Measurements from ENCODE around the gene GPR55. TPM values are rescaled to one million over a fixed set of nuclear protein-coding genes. Genes with fewer than 3 reads are reported as not detected.

GPR55 gene
- total RNA-seq, 4 donors from 2014 or later = 0.61 to 0.88 (median 0.78) TPM

DNA sequence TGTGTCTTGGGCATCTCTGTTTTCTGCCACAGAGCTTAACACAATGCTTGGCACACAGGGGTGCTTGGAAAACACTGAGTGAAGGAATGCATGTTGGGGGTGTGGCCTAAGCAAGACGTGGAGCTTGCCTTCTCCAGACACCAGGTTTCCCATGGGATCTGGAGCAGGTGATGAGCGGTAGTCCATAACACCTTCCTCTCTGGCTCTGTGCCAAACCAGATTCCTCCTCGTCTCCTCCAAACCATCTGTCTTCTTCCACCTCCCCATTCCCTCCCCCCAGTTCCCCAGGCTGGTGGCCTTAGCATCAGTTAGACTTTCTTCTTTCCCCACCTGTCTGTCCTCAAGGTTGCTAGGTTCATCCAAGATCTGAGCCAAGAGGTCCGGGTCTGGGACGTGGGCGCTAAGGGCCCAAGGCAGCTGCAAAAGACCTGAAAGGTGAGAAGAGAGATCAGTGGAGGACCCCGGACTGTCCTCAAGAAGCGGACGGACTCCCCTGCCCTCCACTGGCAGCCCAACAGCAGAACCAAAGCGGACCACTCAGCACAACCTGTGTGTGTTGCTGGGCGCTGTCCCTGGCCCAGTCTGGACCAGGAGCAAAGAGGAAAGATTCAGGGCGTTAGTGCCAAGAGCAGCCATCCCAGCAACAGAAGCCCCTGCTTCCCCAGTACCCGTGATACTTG lies 61.5 kb downstream of the GPR55 start:
- peaks cover 16 to 47% (median 27%) of the 10 kb centered on the region in 3 donors for H3K4me1 ChIP-seq
- intact Hi-C loops (cut with DNase I) = no loop called here
- no peak for TF ChIP-seq POLR2A (IDR thresholded peaks at IDR 0.05)
- TF ChIP-seq, protein P1, sequence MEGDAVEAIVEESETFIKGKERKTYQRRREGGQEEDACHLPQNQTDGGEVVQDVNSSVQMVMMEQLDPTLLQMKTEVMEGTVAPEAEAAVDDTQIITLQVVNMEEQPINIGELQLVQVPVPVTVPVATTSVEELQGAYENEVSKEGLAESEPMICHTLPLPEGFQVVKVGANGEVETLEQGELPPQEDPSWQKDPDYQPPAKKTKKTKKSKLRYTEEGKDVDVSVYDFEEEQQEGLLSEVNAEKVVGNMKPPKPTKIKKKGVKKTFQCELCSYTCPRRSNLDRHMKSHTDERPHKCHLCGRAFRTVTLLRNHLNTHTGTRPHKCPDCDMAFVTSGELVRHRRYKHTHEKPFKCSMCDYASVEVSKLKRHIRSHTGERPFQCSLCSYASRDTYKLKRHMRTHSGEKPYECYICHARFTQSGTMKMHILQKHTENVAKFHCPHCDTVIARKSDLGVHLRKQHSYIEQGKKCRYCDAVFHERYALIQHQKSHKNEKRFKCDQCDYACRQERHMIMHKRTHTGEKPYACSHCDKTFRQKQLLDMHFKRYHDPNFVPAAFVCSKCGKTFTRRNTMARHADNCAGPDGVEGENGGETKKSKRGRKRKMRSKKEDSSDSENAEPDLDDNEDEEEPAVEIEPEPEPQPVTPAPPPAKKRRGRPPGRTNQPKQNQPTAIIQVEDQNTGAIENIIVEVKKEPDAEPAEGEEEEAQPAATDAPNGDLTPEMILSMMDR (IDR thresholded peaks at IDR 0.05) = no peak
- H3K27me3 ChIP-seq = peaks cover 0 to 63% (median 0%) of the 10 kb centered on the region in 4 donors
- no peak for DNase-seq
- no peaks in the 10 kb centered on the region for H3K9me3 ChIP-seq
- H3K4me3 ChIP-seq = no peak overlapping the region
- 32 to 45% methylated on average over 3 of the region's 13 CpGs for WGBS, 2 donors
- no peak overlapping the region for H3K27ac ChIP-seq
- no peaks in the 10 kb centered on the region for H3K36me3 ChIP-seq

GRCh38 chr2:230863031-230863430 lies 62.0 kb downstream of the GPR55 start:
- Histone ChIP-seq H3K27me3 (peaks cover 0 to 68% (median 0%) of the 10 kb centered on the region in 4 donors), H3K36me3 (no peaks in the 10 kb centered on the region), H3K27ac (no peak overlapping the region), H3K9me3 (no peaks in the 10 kb centered on the region), H3K4me1 (peaks cover 16 to 41% (median 22%) of the 10 kb centered on the region in 3 donors), H3K4me3 (no peak overlapping the region)
- TF ChIP-seq, protein P1 (IDR thresholded peaks at IDR 0.05) = no peak
- no peak for TF ChIP-seq POLR2A (IDR thresholded peaks at IDR 0.05)
- intact Hi-C loops (cut with DNase I) = no loop called here
- DNase-seq = no peak
- WGBS, 2 donors = 75 to 77% methylated on average over 4 to 7 of the region's 8 CpGs

DNA sequence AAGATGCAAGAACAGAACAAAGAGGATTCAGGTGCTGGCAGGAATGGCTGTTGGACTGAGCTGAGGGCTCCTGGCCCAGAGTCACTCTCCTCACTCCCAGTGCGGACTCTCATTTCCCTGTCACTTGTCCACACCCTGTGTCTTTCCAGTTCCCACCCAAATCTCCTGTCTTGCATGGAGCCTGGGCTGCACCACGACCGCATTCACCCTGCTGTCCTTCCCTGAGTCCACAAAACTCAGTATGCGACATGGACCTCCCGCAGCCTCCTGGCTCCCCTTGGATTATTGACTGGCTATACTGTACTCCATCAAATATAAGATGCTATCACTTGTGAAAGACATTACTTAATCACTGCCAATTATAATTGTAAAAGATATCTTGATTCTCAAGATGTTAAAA lies 62.8 kb downstream of the GPR55 start:
- Histone ChIP-seq H3K4me3 (no peak overlapping the region), H3K36me3 (no peaks in the 10 kb centered on the region), H3K27ac (no peak overlapping the region), H3K9me3 (no peaks in the 10 kb centered on the region), H3K4me1 (peaks cover 16 to 34% (median 18%) of the 10 kb centered on the region in 3 donors), H3K27me3 (peaks cover 0 to 76% (median 0%) of the 10 kb centered on the region in 4 donors)
- intact Hi-C loops (cut with DNase I) = no loop called here
- TF ChIP-seq, protein P1 (IDR thresholded peaks at IDR 0.05) = no peak
- no peak for TF ChIP-seq POLR2A (IDR thresholded peaks at IDR 0.05)
- WGBS, 2 donors = 84 to 96% methylated on average over 5 of the region's 5 CpGs
- DNase-seq = no peak

GRCh38 chr2:230861552-230862255 lies 63.3 kb downstream of the GPR55 start:
- H3K9me3 ChIP-seq = no peaks in the 10 kb centered on the region
- no peak overlapping the region for H3K4me3 ChIP-seq
- 39 to 43% methylated on average over 11 of the region's 13 CpGs for WGBS, 2 donors
- no peaks in the 10 kb centered on the region for H3K36me3 ChIP-seq
- intact Hi-C loops (cut with DNase I) = no loop called here
- no peak for DNase-seq
- TF ChIP-seq, protein P1 (IDR thresholded peaks at IDR 0.05) = no peak
- no peak for TF ChIP-seq POLR2A (IDR thresholded peaks at IDR 0.05)
- H3K27me3 ChIP-seq = peaks cover 0 to 81% (median 0%) of the 10 kb centered on the region in 4 donors
- peaks cover 15 to 28% (median 17%) of the 10 kb centered on the region in 3 donors for H3K4me1 ChIP-seq
- H3K27ac ChIP-seq = no peak overlapping the region

Other genes starting within 250 kb of the GPR55 start
- 10 to 100 TPM; 47.6 to 80.3 (median 71.8) TPM for gene CAB39, start 212.4 kb downstream of the GPR55 start, total RNA-seq
- 10 to 100 TPM in 2 of 4 donors, 1 to 10 TPM in 2; 3.8 to 31.9 (median 10.3) TPM for gene ITM2C, start 60.3 kb downstream of the GPR55 start, total RNA-seq
- not detected for gene SPATA3, start 70.9 kb upstream of the GPR55 start, total RNA-seq
- gene C2orf72, start 112.3 kb upstream of the GPR55 start, total RNA-seq = 1 to 10 TPM in 2 of 4 donors, under 1 TPM in 1, not detected in 1; 0.21 to 1.6 (median 1.1) TPM
- gene PSMD1, start 131.6 kb upstream of the GPR55 start, total RNA-seq = 100 to 1,000 TPM in 1 of 4 donors, 10 to 100 TPM in 3; 51.5 to 116 (median 67.9) TPM
- gene HTR2B, start 199.8 kb upstream of the GPR55 start, total RNA-seq = under 1 TPM in 2 of 4 donors, not detected in 2; 0.22 to 0.76 TPM